Measurements from ENCODE around the gene EME2. TPM values are rescaled to one million over a fixed set of nuclear protein-coding genes. Genes with fewer than 3 reads are reported as not detected.

Gene EME2
- total and polyA plus RNA-seq, 8 donors: 7.0 to 25.3 (median 9.3) TPM

- DNase-seq: no peak
- H3K36me3 ChIP-seq: peaks cover 0 to 70% of the 10 kb centered on the region in 2 donors
- ATAC-seq: no peak
- no peaks in the 10 kb centered on the region for H3K9me3 ChIP-seq
- H3K27ac ChIP-seq: no peak overlapping the region
- no peak overlapping the region for H3K4me3 ChIP-seq
- peaks cover 0 to 8% of the 10 kb centered on the region in 2 donors for H3K4me1 ChIP-seq
- TF ChIP-seq CTCF (IDR thresholded peaks at IDR 0.05): no peak
- intact Hi-C loops (cut with DNase I): no loop called here
- H3K27me3 ChIP-seq: no peaks in the 10 kb centered on the region
Observed at GRCh38 chr16:1790261-1790610, 17.6 kb downstream of the EME2 start.

DNA sequence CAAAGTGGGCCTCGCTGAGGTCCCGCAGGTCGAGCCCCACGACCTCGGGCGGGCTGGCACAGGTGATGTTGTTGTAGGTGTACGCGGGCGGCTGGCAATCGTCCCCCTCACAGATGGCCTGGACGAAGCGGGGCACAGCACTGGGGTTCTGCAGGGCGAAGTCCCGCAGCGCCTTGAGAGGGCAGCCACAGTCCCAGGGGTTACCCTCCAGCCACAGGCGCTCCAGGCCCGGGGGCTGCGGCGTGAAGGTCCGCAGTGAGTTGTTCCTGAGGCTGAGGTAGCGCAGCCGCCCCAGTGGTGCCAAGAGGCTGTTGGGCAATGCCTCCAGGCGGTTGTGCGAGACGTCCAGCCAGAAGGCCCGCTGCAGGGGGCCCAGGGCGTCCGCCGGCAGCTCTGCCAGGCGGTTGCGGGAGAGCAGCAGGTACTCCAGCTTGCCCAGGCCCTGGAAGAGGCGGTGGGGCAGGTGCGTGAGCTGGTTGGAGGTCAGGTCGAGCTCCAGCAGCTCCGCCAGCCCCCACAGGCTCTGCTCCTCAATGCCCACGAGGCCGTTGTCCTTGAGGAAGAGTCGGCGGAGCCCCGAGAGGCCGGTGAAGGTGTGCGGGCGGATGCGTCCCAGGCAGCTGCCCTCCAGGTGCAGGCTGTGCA, 18.1 kb downstream of the EME2 start:
- Histone ChIP-seq H3K9me3 (no peaks in the 10 kb centered on the region), H3K4me1 (peaks cover 0 to 4% of the 10 kb centered on the region in 2 donors), H3K27me3 (no peaks in the 10 kb centered on the region), H3K4me3 (no peak overlapping the region), H3K36me3 (peaks cover 0 to 68% of the 10 kb centered on the region in 2 donors), H3K27ac (no peak overlapping the region)
- ATAC-seq: no peak
- DNase-seq: peak in 1 of 4 donors; percentile 72
- intact Hi-C loops (cut with DNase I): no loop called here
- TF ChIP-seq CTCF (IDR thresholded peaks at IDR 0.05): no peak

- H3K4me1 ChIP-seq: no peaks in the 10 kb centered on the region
- no peaks in the 10 kb centered on the region for H3K27me3 ChIP-seq
- peaks cover 0 to 61% of the 10 kb centered on the region in 2 donors for H3K36me3 ChIP-seq
- H3K4me3 ChIP-seq: no peak overlapping the region
- H3K27ac ChIP-seq: no peak overlapping the region
- DNase-seq: peak in 1 of 4 donors; percentile 80
- no peak for TF ChIP-seq CTCF (IDR thresholded peaks at IDR 0.05)
- no peak for ATAC-seq
- intact Hi-C loops (cut with DNase I): no loop called here
- no peaks in the 10 kb centered on the region for H3K9me3 ChIP-seq
Observed at GRCh38 chr16:1791256-1791942, 18.8 kb downstream of the EME2 start.

DNA sequence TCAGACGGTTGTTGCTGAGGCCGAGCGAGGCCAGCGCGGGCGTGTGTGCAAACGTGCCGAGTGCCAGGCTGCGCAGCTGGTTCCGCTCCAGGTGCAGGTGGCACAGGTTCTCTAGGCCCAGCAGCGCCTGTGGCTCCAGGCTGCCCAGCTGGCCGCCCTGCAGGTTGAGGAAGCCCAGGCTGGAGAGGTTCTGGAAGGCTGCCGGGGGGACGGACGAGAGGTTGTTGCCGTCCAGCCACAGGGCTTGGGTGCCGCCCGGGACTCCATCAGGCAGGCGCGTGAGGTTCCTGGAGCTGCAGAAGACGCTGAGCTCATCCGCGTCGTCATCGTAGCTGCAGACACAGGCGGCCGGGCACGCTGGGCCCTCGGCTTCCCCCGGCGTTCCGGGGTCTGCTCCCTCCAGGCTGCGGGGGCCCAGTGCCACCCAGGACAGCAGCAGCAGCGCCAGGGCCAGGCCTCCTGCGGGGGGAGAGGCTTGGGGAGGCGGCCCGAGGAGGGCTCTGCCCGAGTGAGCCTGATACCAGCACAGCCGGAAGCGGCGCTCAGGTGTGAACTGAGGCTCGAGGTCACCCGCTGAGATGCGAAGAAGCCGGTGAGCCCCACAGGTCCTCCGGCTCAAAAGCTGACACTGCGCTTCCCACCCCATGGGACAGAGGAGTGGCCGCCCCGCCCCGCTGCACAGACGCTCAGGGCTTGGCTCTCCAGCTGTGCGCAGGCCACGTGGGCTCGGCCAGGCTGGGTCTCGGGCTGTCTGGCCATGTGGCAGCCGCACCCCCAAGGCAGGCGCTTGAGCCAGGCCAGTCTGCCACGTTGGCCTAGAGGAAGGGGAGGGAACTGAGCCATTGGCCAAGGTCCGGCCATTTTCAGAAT, 19.6 kb downstream of the EME2 start:
- H3K4me3 ChIP-seq: no peak overlapping the region
- DNase-seq (peak in 2 of 4 donors; percentile 25 to 76), ATAC-seq (no peak)
- H3K27me3 ChIP-seq: no peaks in the 10 kb centered on the region
- H3K36me3 ChIP-seq: peaks cover 0 to 53% of the 10 kb centered on the region in 2 donors
- H3K4me1 ChIP-seq: no peaks in the 10 kb centered on the region
- no peaks in the 10 kb centered on the region for H3K9me3 ChIP-seq
- H3K27ac ChIP-seq: no peak overlapping the region
- TF ChIP-seq CTCF (IDR thresholded peaks at IDR 0.05): no peak
- intact Hi-C loops (cut with DNase I): no loop called here

Data from left lung (tissue), 10 donors.